Measurements from ENCODE around the gene FBP1.

FBP1 gene

GRCh38 chr9:94554078-94554438, 85.3 kb downstream of the FBP1 start:
- no peak for TF ChIP-seq CTCF (IDR thresholded peaks at IDR 0.05)

Data from LNCAP (cell line).